Activated CD4-positive, alpha-beta T cell treated with anti-CD3 and anti-CD28 coated beads for 36 hours (primary cell): Measurements from ENCODE around the gene STIM1. TPM values are rescaled to one million over a fixed set of nuclear protein-coding genes. Genes with fewer than 3 reads are reported as not detected.
"Not testable (repeated sequence)": the region's sequence is repeated elsewhere in the genome, so short reads cannot be mapped to it uniquely, and the experiment has no call there.

Source experiments
- ATAC-seq: fragments of 200-7000 bp; cut with Tn5 transposase; one replicate; pipeline ENCODE4 v1.10.0; 2021; ENCODE audit warnings: mild to moderate bottlenecking, moderate library complexity
- CTCF ChIA-PET: fragments of 350-600 bp; sonication (Branson Sonifier 250); formaldehyde crosslinking; loops from one replicate; lab custom pipeline; 2021; ENCODE audit warnings: antibody characterized with exemption; lab: Charles Lee
- POLR2A ChIA-PET: fragments of 350-600 bp; sonication (Branson Sonifier 250); formaldehyde crosslinking; loops from one replicate; lab custom pipeline; 2021; ENCODE audit warnings: antibody characterized with exemption, inconsistent platforms; lab: Charles Lee
- DNase-seq: peaks from one replicate; pipeline ENCODE4 v3.0.0-alpha.2; 2020
- H3K27ac Mint-ChIP-seq: one replicate; pipeline ENCODE4 v1.8.0; 2021; ENCODE audit warnings: mixed read lengths
- H3K27me3 Mint-ChIP-seq: one replicate; pipeline ENCODE4 v1.8.0; 2021; ENCODE audit warnings: mixed read lengths
- H3K36me3 Mint-ChIP-seq: one replicate; pipeline ENCODE4 v1.8.0; 2021; ENCODE audit warnings: low read depth, mixed read lengths
- H3K4me1 Mint-ChIP-seq: one replicate; pipeline ENCODE4 v1.8.0; 2021; ENCODE audit warnings: mixed read lengths
- H3K4me3 Mint-ChIP-seq: one replicate; pipeline ENCODE4 v1.8.0; 2021; ENCODE audit warnings: mild to moderate bottlenecking, moderate library complexity, mixed read lengths
- H3K9me3 Mint-ChIP-seq: one replicate; pipeline ENCODE4 v1.8.0; 2021; ENCODE audit warnings: low read depth, mixed read lengths
- intact Hi-C, 2 experiments: fragments of 100-400 bp; cut with DNase I in 1 of 2; cut with micrococcal nuclease in 1 of 2; formaldehyde crosslinking; loops; one replicate each; pipeline versions ENCODE4 v1.14.2 to v1.15.1; 2022 to 2024; cut with DNase I, micrococcal nuclease
- total RNA-seq, 2 experiments: library from RNA; stranded (reverse); gene quantifications; one replicate each; pipeline ENCODE4 v1.2.3, GENCODE V29; 2021

STIM1 gene
- total RNA-seq, 2 experiments from 2014 or later = 60.0 to 62.6 TPM

DNA sequence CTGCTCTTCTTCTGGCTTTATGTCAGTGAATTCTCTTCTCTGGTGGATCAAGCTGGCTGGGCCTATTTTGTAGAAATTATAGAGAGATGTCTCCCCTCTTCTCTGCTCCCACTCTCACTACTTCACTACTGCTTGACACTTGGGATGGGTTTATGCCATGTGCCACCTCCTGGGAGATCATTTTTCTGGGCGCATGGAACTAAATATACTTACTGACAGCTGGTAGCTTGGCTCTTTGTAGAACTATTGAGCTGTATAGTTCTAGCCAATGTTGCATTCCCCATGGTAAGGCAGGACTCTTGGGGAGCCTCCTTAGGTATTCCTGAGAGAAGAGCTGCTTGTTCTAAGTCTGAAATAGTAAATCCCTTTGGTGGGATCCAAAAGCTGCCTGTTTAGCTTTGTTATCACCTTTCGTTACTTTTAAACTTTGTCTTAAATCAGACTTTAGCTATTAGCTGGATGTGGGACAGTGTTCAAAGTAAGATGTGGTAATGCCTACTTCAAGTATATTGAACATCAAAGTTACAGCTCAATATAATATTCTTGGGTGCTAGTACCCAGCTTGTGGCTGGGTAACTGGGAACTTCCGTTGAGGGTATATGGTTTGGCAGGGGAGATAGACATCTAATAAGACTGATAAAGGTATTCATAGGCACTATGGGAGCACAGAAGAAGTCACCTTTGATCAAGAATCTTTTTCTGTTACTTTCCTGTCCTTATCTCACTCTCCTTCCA, 151.6 kb downstream of the STIM1 start:
- CTCF ChIA-PET = interaction anchor here (0.9 to 1.5 kb wide), 5 partner anchors 18 to 158 kb away, joined by 3 to 5 read pairs (median 4); partner anchors contain the start of gene STIM1
- H3K27me3 Mint-ChIP-seq = no peaks in the 10 kb centered on the region
- H3K4me3 Mint-ChIP-seq = no peak overlapping the region
- POLR2A ChIA-PET = interaction anchor here (1.3 kb wide), 1 partner anchor 153 kb away, joined by 3 read pairs; no protein-coding TSS in a partner anchor
- intact Hi-C loops = no loop called here
- DNase-seq = no peak
- peaks cover 13% of the 10 kb centered on the region for H3K36me3 Mint-ChIP-seq
- no peak for ATAC-seq
- peaks cover 9% of the 10 kb centered on the region for H3K9me3 Mint-ChIP-seq
- H3K4me1 Mint-ChIP-seq = peaks cover 29% of the 10 kb centered on the region
- no peak overlapping the region for H3K27ac Mint-ChIP-seq

DNA sequence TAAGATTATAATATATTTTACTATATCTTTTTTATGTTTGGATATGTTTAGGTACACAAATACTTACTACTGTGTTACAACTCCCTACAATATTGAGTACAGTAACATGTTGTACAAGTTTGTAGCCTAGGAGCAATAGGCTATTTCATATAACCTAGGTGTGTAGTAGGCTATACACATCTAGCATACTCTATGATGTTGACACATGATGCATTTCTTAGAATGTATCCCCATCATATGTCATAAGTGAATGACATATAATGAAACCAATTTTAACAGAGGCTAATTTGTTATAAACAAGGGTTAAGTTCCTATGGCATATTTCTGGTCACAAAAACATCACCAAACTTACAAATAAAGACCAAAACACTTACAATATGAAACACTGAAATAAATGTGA, 152.7 kb downstream of the STIM1 start:
- ATAC-seq (no peak), DNase-seq (no peak)
- H3K27ac Mint-ChIP-seq = no peak overlapping the region
- CTCF ChIA-PET = interaction anchor here (1.5 kb wide), 1 partner anchor 159 kb away, joined by 5 read pairs; no protein-coding TSS in a partner anchor
- peaks cover 13% of the 10 kb centered on the region for H3K36me3 Mint-ChIP-seq
- H3K4me1 Mint-ChIP-seq = peaks cover 38% of the 10 kb centered on the region
- no peaks in the 10 kb centered on the region for H3K27me3 Mint-ChIP-seq
- POLR2A ChIA-PET = no interaction called here
- intact Hi-C loops = no loop called here
- peaks cover 9% of the 10 kb centered on the region for H3K9me3 Mint-ChIP-seq
- H3K4me3 Mint-ChIP-seq = no peak overlapping the region

DNA sequence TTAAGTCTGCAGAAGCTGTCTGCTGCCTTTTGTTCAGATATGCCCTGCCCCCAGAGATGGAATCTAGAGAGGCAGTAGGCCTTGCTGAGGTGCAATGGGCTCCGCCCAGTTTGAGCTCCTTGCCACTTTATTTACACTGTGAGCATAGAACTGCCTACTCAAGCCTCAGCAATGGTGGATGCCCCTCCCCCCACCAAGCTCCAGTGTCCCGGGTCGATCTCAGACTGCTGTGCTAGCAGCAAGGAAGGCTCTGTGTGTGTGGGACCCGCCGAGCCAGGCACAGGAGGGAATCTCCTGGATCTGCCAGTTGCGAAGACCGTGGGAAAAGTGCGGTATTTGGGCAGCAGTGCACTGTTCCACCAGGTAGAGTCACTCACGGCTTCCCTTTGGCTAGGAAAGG, 161.1 kb downstream of the STIM1 start:
- H3K4me3 Mint-ChIP-seq, H3K9me3 Mint-ChIP-seq, intact Hi-C loops, DNase-seq, H3K27me3 Mint-ChIP-seq, H3K27ac Mint-ChIP-seq, ATAC-seq: not testable (repeated sequence)
- ChIA-PET POLR2A (interaction anchor here (0.7 kb wide), 1 partner anchor 66 kb away, joined by 3 read pairs; no protein-coding TSS in a partner anchor), CTCF (interaction anchor here (1.2 kb wide), 1 partner anchor 13 kb away, joined by 4 read pairs; no protein-coding TSS in a partner anchor)
- peaks cover 19% of the 10 kb centered on the region for H3K36me3 Mint-ChIP-seq
- peaks cover 66% of the 10 kb centered on the region for H3K4me1 Mint-ChIP-seq

DNA sequence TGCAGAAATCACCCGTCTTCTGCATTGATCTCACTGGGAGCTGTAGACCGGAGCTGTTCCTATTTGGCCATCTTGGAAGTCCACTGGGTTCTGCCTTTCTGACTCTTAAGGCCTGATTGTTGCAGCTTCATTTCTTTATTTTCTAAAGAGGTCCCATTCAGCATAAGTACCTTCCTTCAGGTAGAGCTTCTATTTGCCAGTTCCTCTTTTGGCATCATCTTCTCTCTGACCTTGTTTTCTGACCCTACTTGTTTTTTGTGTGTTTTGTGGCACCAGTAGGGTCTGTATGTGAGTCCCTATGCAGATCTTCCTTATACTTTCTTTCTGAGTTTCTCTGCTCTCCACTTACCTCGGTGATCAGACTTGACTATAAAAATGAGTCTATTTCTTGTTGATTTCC, 161.7 kb downstream of the STIM1 start:
- ChIA-PET CTCF (interaction anchor here (1.2 kb wide), 1 partner anchor 13 kb away, joined by 4 read pairs; no protein-coding TSS in a partner anchor), POLR2A (no interaction called here)
- peaks cover 7% of the 10 kb centered on the region for H3K9me3 Mint-ChIP-seq
- peaks cover 63% of the 10 kb centered on the region for H3K4me1 Mint-ChIP-seq
- H3K27ac Mint-ChIP-seq = no peak overlapping the region
- no peak for DNase-seq
- no peak overlapping the region for H3K4me3 Mint-ChIP-seq
- H3K27me3 Mint-ChIP-seq = no peaks in the 10 kb centered on the region
- no peak for ATAC-seq
- intact Hi-C loops = no loop called here
- H3K36me3 Mint-ChIP-seq = peaks cover 15% of the 10 kb centered on the region

DNA sequence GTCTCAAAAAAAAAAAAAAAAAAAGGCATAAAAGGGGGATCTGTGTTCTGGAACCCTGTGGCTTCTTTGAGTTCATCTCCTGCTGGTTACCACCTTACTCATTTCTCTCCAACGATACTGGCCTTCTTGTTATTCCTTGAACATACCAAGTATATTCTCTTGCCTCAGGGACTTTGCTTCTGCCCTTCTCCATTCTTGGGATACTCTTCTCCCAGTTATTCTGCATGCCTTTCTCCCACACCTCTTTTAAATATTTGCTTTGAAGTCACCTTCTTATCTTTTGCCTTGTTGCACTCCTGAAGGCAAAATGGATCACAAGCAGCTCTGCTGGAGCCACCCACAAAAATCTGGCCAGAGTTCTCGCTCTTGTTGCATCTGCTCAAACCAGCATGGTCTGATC, 163.2 kb downstream of the STIM1 start:
- Mint-ChIP-seq H3K27me3 (no peaks in the 10 kb centered on the region), H3K4me3 (no peak overlapping the region), H3K9me3 (peaks cover 7% of the 10 kb centered on the region), H3K4me1 (peaks cover 57% of the 10 kb centered on the region), H3K27ac (peak overlapping the region; percentile 14), H3K36me3 (peaks cover 24% of the 10 kb centered on the region)
- CTCF ChIA-PET = interaction anchor here (0.7 kb wide), 1 partner anchor 208 kb away, joined by 3 read pairs; no protein-coding TSS in a partner anchor
- POLR2A ChIA-PET = no interaction called here
- DNase-seq = no peak
- no peak for ATAC-seq
- intact Hi-C loops = no loop called here

DNA sequence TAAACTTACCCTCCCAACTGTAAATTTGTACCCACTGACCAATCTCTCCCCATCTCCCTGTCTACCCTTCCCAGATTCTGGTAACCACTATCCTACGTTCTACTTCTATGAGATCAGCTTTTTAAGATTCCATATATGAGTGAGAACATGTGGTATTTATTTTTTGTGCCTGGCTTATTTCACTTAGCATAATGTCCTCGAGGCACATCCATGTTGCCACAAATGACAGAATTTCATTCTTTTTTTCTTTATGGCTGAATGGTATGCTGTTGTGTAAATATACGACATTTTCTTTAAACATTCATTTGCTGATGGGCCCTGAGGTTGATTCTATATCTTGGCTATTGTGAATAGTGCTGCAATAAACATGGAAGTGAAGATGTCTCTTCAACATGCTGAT, 164.4 kb downstream of the STIM1 start:
- H3K4me1 Mint-ChIP-seq = peaks cover 46% of the 10 kb centered on the region
- intact Hi-C loops = no loop called here
- peaks cover 30% of the 10 kb centered on the region for H3K36me3 Mint-ChIP-seq
- H3K27ac Mint-ChIP-seq = no peak overlapping the region
- no peaks in the 10 kb centered on the region for H3K27me3 Mint-ChIP-seq
- no peak overlapping the region for H3K4me3 Mint-ChIP-seq
- CTCF ChIA-PET = interaction anchor here (0.8 kb wide), 1 partner anchor 23 kb away, joined by 3 read pairs; no protein-coding TSS in a partner anchor
- POLR2A ChIA-PET = no interaction called here
- ATAC-seq (no peak), DNase-seq (no peak)
- peaks cover 2% of the 10 kb centered on the region for H3K9me3 Mint-ChIP-seq

DNA sequence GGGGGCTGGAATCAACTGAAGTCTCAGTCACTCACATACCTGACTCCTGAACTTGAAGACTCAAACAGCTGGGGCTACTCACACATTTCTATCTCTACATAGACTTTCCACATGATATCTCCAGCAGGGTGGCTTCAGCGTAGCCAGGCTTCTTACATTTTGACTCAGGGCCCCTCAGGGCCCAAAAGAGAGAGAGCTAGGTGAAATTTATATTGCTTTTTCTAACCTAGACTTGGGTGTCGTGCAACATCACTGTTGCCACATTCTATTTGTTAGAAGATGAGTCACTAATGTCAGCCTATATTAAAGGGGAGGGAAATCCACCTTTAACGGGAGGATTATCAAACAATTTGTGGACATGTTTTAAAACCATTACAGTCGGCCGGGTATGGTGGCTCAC, 167.2 kb downstream of the STIM1 start:
- intact Hi-C loops = no loop called here
- Mint-ChIP-seq H3K4me3 (no peak overlapping the region), H3K4me1 (peaks cover 23% of the 10 kb centered on the region), H3K27ac (no peak overlapping the region), H3K36me3 (peaks cover 49% of the 10 kb centered on the region), H3K27me3 (no peaks in the 10 kb centered on the region), H3K9me3 (peaks cover 6% of the 10 kb centered on the region)
- no peak for ATAC-seq
- CTCF ChIA-PET = interaction anchor here (0.6 to 1.9 kb wide), 5 partner anchors 13 to 214 kb away, joined by 3 to 10 read pairs (median 4); partner anchors contain the start of gene PGAP2
- POLR2A ChIA-PET = interaction anchor here (0.5 kb wide), 1 partner anchor 13 kb away, joined by 6 read pairs; no protein-coding TSS in a partner anchor
- DNase-seq = no peak

DNA sequence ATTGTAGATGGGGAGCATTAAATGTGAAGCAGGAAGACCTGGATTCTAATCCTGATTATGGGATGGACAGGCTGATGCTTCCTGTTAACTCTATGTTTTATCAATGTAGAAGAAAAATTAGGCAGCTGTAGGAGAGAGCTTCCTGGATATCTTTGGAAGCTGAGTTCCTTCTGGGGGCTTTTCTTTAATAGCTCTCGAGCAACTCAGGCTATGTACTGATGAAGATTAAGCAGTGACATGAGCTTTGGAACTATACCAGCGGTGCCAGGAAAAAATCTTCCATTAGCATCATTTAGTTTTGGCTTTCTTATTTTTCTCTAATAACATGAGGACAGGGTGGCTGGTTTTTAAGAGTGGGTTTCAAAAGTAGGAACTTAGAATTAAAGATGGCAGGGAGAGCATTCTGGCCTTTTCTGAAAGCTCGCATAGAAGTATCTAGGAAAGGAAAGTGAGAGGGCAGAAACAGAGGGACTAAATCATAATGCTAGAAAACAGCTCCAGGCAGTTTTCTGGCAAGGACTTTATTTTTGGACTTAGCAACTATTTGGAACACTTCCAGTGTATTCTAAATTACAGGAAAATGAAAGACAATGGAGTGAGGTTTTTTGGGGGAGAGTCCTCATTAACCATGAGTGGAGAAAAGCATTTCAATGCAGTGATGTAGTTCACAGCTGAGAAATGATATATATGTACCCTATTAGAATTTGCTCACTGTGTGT, 169.9 kb downstream of the STIM1 start:
- H3K36me3 Mint-ChIP-seq = peaks cover 53% of the 10 kb centered on the region

DNA sequence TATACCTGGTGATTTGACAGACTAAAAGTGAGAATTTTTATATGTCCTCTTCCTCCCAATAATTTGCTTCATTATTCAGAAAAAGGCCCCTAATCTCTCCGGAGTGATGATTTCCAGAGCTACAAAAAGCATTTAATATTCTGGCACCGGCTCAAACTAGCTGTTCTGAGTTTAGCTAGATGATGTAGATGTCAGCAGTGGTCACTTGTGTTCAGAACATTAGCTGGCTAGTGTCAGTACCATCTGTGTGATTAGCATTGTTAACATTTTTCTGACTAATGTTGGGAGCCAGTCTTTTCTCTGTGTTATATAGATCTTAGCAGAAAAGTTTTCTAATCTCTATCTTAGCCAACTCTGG, 170.5 kb downstream of the STIM1 start:
- DNase-seq (no peak), ATAC-seq (no peak)
- ChIA-PET POLR2A (no interaction called here), CTCF (interaction anchor here (1.6 kb wide), 1 partner anchor 19 kb away, joined by 3 read pairs; no protein-coding TSS in a partner anchor)
- Mint-ChIP-seq H3K36me3 (peaks cover 53% of the 10 kb centered on the region), H3K9me3 (peaks cover 6% of the 10 kb centered on the region), H3K4me1 (peaks cover 4% of the 10 kb centered on the region), H3K27ac (no peak overlapping the region), H3K4me3 (no peak overlapping the region), H3K27me3 (no peaks in the 10 kb centered on the region)
- intact Hi-C loops = no loop called here

More for the DNA sequence above, 169.9 kb downstream of the STIM1 start:
- DNase-seq (no peak), ATAC-seq (no peak)
- CTCF ChIA-PET = interaction anchor here (0.6 to 1.6 kb wide), 3 partner anchors 17 to 179 kb away, joined by 3 to 4 read pairs (median 3); no protein-coding TSS in a partner anchor
- POLR2A ChIA-PET = no interaction called here
- peaks cover 9% of the 10 kb centered on the region for H3K4me1 Mint-ChIP-seq
- intact Hi-C loops = no loop called here
- H3K4me3 Mint-ChIP-seq = no peak overlapping the region
- no peak overlapping the region for H3K27ac Mint-ChIP-seq
- H3K9me3 Mint-ChIP-seq = peaks cover 6% of the 10 kb centered on the region
- no peaks in the 10 kb centered on the region for H3K27me3 Mint-ChIP-seq

DNA sequence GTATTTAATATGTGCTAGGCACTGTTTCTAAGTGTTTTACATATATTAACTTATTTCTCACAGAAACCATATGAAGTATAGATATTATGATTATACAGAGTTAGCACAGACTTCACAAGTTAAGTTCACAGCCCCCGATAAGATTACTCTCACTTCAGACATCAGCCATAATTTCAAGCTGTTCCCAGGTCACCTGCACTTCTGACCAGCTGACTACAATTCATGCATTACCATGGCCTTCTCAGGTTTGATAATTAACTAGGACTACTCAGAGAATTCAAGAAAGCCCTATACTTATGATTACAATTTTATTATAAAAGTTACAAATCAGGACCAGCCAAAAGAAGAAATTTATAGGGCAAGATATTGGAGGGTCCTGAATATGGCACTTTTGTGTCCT, 170.9 kb downstream of the STIM1 start:
- no peaks in the 10 kb centered on the region for H3K27me3 Mint-ChIP-seq
- POLR2A ChIA-PET = no interaction called here
- H3K9me3 Mint-ChIP-seq = peaks cover 6% of the 10 kb centered on the region
- no peak overlapping the region for H3K27ac Mint-ChIP-seq
- intact Hi-C loops = no loop called here
- H3K36me3 Mint-ChIP-seq = peaks cover 55% of the 10 kb centered on the region
- no peak for DNase-seq
- no peak for ATAC-seq
- no peak overlapping the region for H3K4me3 Mint-ChIP-seq
- CTCF ChIA-PET = interaction anchor here (1.6 kb wide), 1 partner anchor 19 kb away, joined by 3 read pairs; no protein-coding TSS in a partner anchor
- H3K4me1 Mint-ChIP-seq = peaks cover 3% of the 10 kb centered on the region

DNA sequence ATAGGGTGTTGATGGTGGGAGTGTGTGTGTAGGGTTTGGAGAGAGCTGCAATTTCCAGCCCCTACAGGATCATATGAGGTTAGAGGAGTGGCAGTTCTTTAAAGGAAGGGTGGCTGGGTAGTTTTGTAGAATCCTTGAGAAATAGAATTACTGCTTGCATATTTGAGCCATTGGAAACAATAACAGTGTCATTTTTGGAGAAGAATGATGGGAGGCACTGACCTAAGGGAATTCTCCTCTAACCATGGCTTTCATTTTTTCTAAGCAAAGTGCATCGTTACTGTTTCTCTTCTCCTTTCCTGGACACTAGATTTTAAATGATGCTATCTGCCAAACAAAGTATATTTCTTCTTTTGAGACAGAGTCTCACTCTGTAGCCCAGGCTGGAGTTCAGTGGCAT, 172.3 kb downstream of the STIM1 start:
- no peaks in the 10 kb centered on the region for H3K4me1 Mint-ChIP-seq
- H3K27ac Mint-ChIP-seq = no peak overlapping the region
- no peaks in the 10 kb centered on the region for H3K27me3 Mint-ChIP-seq
- CTCF ChIA-PET = no interaction called here
- ATAC-seq (no peak), DNase-seq (no peak)
- H3K4me3 Mint-ChIP-seq = no peak overlapping the region
- peaks cover 59% of the 10 kb centered on the region for H3K36me3 Mint-ChIP-seq
- H3K9me3 Mint-ChIP-seq = peaks cover 6% of the 10 kb centered on the region
- POLR2A ChIA-PET = no interaction called here
- intact Hi-C loops = no loop called here
